ENCODE data around the gene METTL21C.

METTL21C gene

GRCh38 chr13:102654756-102655155 lies 40.1 kb downstream of the METTL21C start:
- no peak for TF ChIP-seq ZBTB7A (IDR thresholded peaks at IDR 0.05; ENCODE audit: low read depth)
- TF ChIP-seq YY1 (IDR thresholded peaks at IDR 0.05; ENCODE audit: low read depth): no peak
- no peak for TF ChIP-seq FOXM1 (IDR thresholded peaks at IDR 0.05; ENCODE audit: borderline replicate concordance, low read depth)
- no peak for TF ChIP-seq EGR1 (IDR thresholded peaks at IDR 0.05)
- no peak for TF ChIP-seq EP300 (IDR thresholded peaks at IDR 0.05; ENCODE audit: borderline replicate concordance)
- TF ChIP-seq USF1 (IDR thresholded peaks at IDR 0.05): no peak
- no peak for TF ChIP-seq CREB1 (IDR thresholded peaks at IDR 0.05; ENCODE audit: low read depth)
- no peak for TF ChIP-seq RAD21 (IDR thresholded peaks at IDR 0.05; ENCODE audit: low read depth)
- no peak for TF ChIP-seq TCF12 (IDR thresholded peaks at IDR 0.05; ENCODE audit: low read depth)
- no peak for TF ChIP-seq REST (IDR thresholded peaks at IDR 0.05; ENCODE audit: low read depth)
- no peak for TF ChIP-seq MAX (IDR thresholded peaks at IDR 0.05)
- no peak for TF ChIP-seq CEBPB (IDR thresholded peaks at IDR 0.05)
- no peak for TF ChIP-seq TEAD4 (IDR thresholded peaks at IDR 0.05)
- no peak for TF ChIP-seq TAF1 (IDR thresholded peaks at IDR 0.05; ENCODE audit: low read depth)
- TF ChIP-seq NFIC (IDR thresholded peaks at IDR 0.05): no peak

- TF ChIP-seq YY1 (IDR thresholded peaks at IDR 0.05; ENCODE audit: low read depth) (no peak), TAF1 (IDR thresholded peaks at IDR 0.05; ENCODE audit: low read depth) (no peak), USF1 (IDR thresholded peaks at IDR 0.05) (no peak), TCF12 (IDR thresholded peaks at IDR 0.05; ENCODE audit: low read depth) (no peak), CEBPB (IDR thresholded peaks at IDR 0.05) (peak; percentile 64; the same call in 1 of the 2 replicates)
Observed at GRCh38 chr13:102651892-102652291, 43.0 kb downstream of the METTL21C start.

- TF ChIP-seq TAF1 (IDR thresholded peaks at IDR 0.05; ENCODE audit: low read depth) (no peak), YY1 (IDR thresholded peaks at IDR 0.05; ENCODE audit: low read depth) (no peak), MAX (IDR thresholded peaks at IDR 0.05) (no peak), FOXM1 (IDR thresholded peaks at IDR 0.05; ENCODE audit: borderline replicate concordance, low read depth) (no peak), EP300 (IDR thresholded peaks at IDR 0.05; ENCODE audit: borderline replicate concordance) (no peak), TCF12 (IDR thresholded peaks at IDR 0.05; ENCODE audit: low read depth) (no peak), EGR1 (IDR thresholded peaks at IDR 0.05) (no peak), RAD21 (IDR thresholded peaks at IDR 0.05; ENCODE audit: low read depth) (no peak), REST (IDR thresholded peaks at IDR 0.05; ENCODE audit: low read depth) (no peak), USF1 (IDR thresholded peaks at IDR 0.05) (no peak), CREB1 (IDR thresholded peaks at IDR 0.05; ENCODE audit: low read depth) (no peak), CEBPB (IDR thresholded peaks at IDR 0.05) (no peak), NFIC (IDR thresholded peaks at IDR 0.05) (no peak), ZBTB7A (IDR thresholded peaks at IDR 0.05; ENCODE audit: low read depth) (no peak), TEAD4 (IDR thresholded peaks at IDR 0.05) (no peak)
Observed at GRCh38 chr13:102651392-102651791, 43.5 kb downstream of the METTL21C start.

GRCh38 chr13:102650444-102650843 lies 44.4 kb downstream of the METTL21C start:
- TF ChIP-seq TEAD4 (IDR thresholded peaks at IDR 0.05) (no peak), NFIC (IDR thresholded peaks at IDR 0.05) (no peak), FOXM1 (IDR thresholded peaks at IDR 0.05; ENCODE audit: borderline replicate concordance, low read depth) (no peak), USF1 (IDR thresholded peaks at IDR 0.05) (no peak), TAF1 (IDR thresholded peaks at IDR 0.05; ENCODE audit: low read depth) (no peak), EGR1 (IDR thresholded peaks at IDR 0.05) (no peak), ZBTB7A (IDR thresholded peaks at IDR 0.05; ENCODE audit: low read depth) (no peak), CREB1 (IDR thresholded peaks at IDR 0.05; ENCODE audit: low read depth) (no peak), RAD21 (IDR thresholded peaks at IDR 0.05; ENCODE audit: low read depth) (no peak), REST (IDR thresholded peaks at IDR 0.05; ENCODE audit: low read depth) (no peak), MAX (IDR thresholded peaks at IDR 0.05) (no peak), CEBPB (IDR thresholded peaks at IDR 0.05) (no peak), TCF12 (IDR thresholded peaks at IDR 0.05; ENCODE audit: low read depth) (no peak), YY1 (IDR thresholded peaks at IDR 0.05; ENCODE audit: low read depth) (no peak), EP300 (IDR thresholded peaks at IDR 0.05; ENCODE audit: borderline replicate concordance) (no peak)
